Tibial nerve (tissue), 4 donors: Measurements from ENCODE around the gene PRKCH. TPM values are rescaled to one million over a fixed set of nuclear protein-coding genes. Genes with fewer than 3 reads are reported as not detected.
"Not testable (repeated sequence)": the region's sequence is repeated elsewhere in the genome, so short reads cannot be mapped to it uniquely, and the experiment has no call there.

Source experiments
- DNase-seq, 2 donors: peaks; one replicate each; pipeline ENCODE4 v3.0.0-alpha.2; 2019; ENCODE audit warnings: low spot score in 2 of 2
- H3K27ac ChIP-seq, 4 donors: fragments of 200-600 bp; sonication (generic) in 3 of 4; one replicate each; pipeline ENCODE4 v1.5.1; 2017 to 2019; ENCODE audit warnings: mild to moderate bottlenecking in 1 of 4
- H3K27me3 ChIP-seq, 2 donors: fragments of 200-600 bp; sonication (generic) in 1 of 2; one replicate each; pipeline versions ENCODE4 v1.5.1 to v1.6.0; 2017 to 2019
- H3K36me3 ChIP-seq, 3 donors: fragments of 200-600 bp; sonication (generic); one replicate each; pipeline ENCODE4 v1.5.1; 2018 to 2019
- H3K4me1 ChIP-seq, 4 donors: fragments of 200-600 bp; sonication (generic) in 3 of 4; one replicate each; pipeline ENCODE4 v1.5.1; 2017 to 2019
- H3K4me3 ChIP-seq, 4 donors: fragments of 200-600 bp; sonication (generic) in 3 of 4; one replicate each; pipeline ENCODE4 v1.5.1; 2017 to 2019; ENCODE audit warnings: mild to moderate bottlenecking in 1 of 4, moderate library complexity in 1 of 4
- H3K9me3 ChIP-seq, 4 donors: fragments of 200-600 bp; sonication (generic) in 3 of 4; one replicate each; pipeline ENCODE4 v1.5.1; 2017 to 2019
- CTCF ChIP-seq, 5 experiments: fragments of 200-600 bp in 3 of 5; fragments of 450-650 bp in 2 of 5; sonication (generic) in 3 of 5; IDR thresholded peaks; one replicate each; pipeline ENCODE4 v1.5.1; 2016 to 2019; ENCODE audit warnings: antibody characterized with exemption in 5 of 5, mild to moderate bottlenecking in 3 of 5, moderate library complexity in 2 of 5
- EP300 ChIP-seq, 2 donors: sonication (generic); formaldehyde crosslinking; IDR thresholded peaks; one replicate each; pipeline ENCODE4 v1.6.1; 2017; ENCODE audit warnings: antibody characterized with exemption in 2 of 2, mild to moderate bottlenecking in 1 of 2
- POLR2A ChIP-seq, 2 donors: fragments of 450-650 bp; IDR thresholded peaks; one replicate each; pipeline ENCODE4 v1.6.1; 2017; ENCODE audit warnings: antibody characterized with exemption in 2 of 2, mild to moderate bottlenecking in 2 of 2, moderate library complexity in 2 of 2
- WGBS, 2 donors: methylation state at CpG; one replicate each; pipeline ENCODE4 v1.1.5; 2018; 5-methylcytosine and 5-hydroxymethylcytosine counted together
- total RNA-seq, 4 donors: library from RNA; depleted of rRNA; stranded (reverse); fragments of >200 nt; gene quantifications; one replicate each; pipeline ENCODE4 v1.1.0, GENCODE V29; 2016

Gene PRKCH
- total RNA-seq, 4 donors from 2014 or later: 26.4 to 33.9 (median 29.2) TPM

GRCh38 chr14:61300209-61300608 lies 21.2 kb upstream of the PRKCH start:
- no peaks in the 10 kb centered on the region for H3K36me3 ChIP-seq
- whole genome bisulfite sequencing, 2 donors: 38 to 56% methylated on average over 2 of the region's 2 CpGs

GRCh38 chr14:61300754-61301153 lies 20.6 kb upstream of the PRKCH start:
- H3K4me3 ChIP-seq: no peak overlapping the region
- TF ChIP-seq CTCF (IDR thresholded peaks at IDR 0.05) (no peak), EP300 (IDR thresholded peaks at IDR 0.05) (no peak), POLR2A (IDR thresholded peaks at IDR 0.05) (no peak)
- 76 to 80% methylated on average over 7 of the region's 7 CpGs for WGBS, 2 donors
- no peak for DNase-seq
- peaks cover 0 to 9% (median 0%) of the 10 kb centered on the region in 4 donors for H3K4me1 ChIP-seq
- H3K9me3 ChIP-seq: peaks cover 0 to 14% (median 3%) of the 10 kb centered on the region in 4 donors
- no peaks in the 10 kb centered on the region for H3K27me3 ChIP-seq
- H3K27ac ChIP-seq: no peak overlapping the region
- no peaks in the 10 kb centered on the region for H3K36me3 ChIP-seq

More at GRCh38 chr14:61300209-61300608, 21.2 kb upstream of the PRKCH start:
- Histone ChIP-seq H3K27ac (no peak overlapping the region), H3K9me3 (peaks cover 0 to 10% (median under 1%) of the 10 kb centered on the region in 4 donors), H3K4me1 (peaks cover 0 to 9% (median 0%) of the 10 kb centered on the region in 4 donors), H3K27me3 (no peaks in the 10 kb centered on the region), H3K4me3 (no peak overlapping the region)
- no peak for TF ChIP-seq EP300 (IDR thresholded peaks at IDR 0.05)
- TF ChIP-seq CTCF (IDR thresholded peaks at IDR 0.05): no peak
- TF ChIP-seq POLR2A (IDR thresholded peaks at IDR 0.05): no peak
- DNase-seq: no peak

- H3K27me3 ChIP-seq: no peaks in the 10 kb centered on the region
- DNase-seq: no peak
- no peak overlapping the region for H3K27ac ChIP-seq
- H3K4me3 ChIP-seq: no peak overlapping the region
- WGBS, 2 donors: 82 to 96% methylated on average over 2 of the region's 2 CpGs
- TF ChIP-seq POLR2A (IDR thresholded peaks at IDR 0.05): no peak
- no peak for TF ChIP-seq CTCF (IDR thresholded peaks at IDR 0.05)
- no peak for TF ChIP-seq EP300 (IDR thresholded peaks at IDR 0.05)
- no peaks in the 10 kb centered on the region for H3K36me3 ChIP-seq
- peaks cover 0 to 19% (median 3%) of the 10 kb centered on the region in 4 donors for H3K9me3 ChIP-seq
- H3K4me1 ChIP-seq: no peaks in the 10 kb centered on the region
Observed at GRCh38 chr14:61304688-61305087, 16.7 kb upstream of the PRKCH start.

GRCh38 chr14:61308198-61308597 lies 13.2 kb upstream of the PRKCH start:
- no peak overlapping the region for H3K4me3 ChIP-seq
- H3K4me1 ChIP-seq: no peaks in the 10 kb centered on the region
- TF ChIP-seq CTCF (IDR thresholded peaks at IDR 0.05): no peak
- no peak for TF ChIP-seq POLR2A (IDR thresholded peaks at IDR 0.05)
- peak in 1 of 2 donors; percentile 38 for TF ChIP-seq EP300 (IDR thresholded peaks at IDR 0.05)
- 28 to 42% methylated on average over 3 of the region's 3 CpGs for WGBS, 2 donors
- no peak for DNase-seq
- no peaks in the 10 kb centered on the region for H3K36me3 ChIP-seq
- H3K27ac ChIP-seq: no peak overlapping the region
- H3K9me3 ChIP-seq: peaks cover 0 to 33% (median 3%) of the 10 kb centered on the region in 4 donors
- no peaks in the 10 kb centered on the region for H3K27me3 ChIP-seq

- peaks cover 0 to 36% (median 3%) of the 10 kb centered on the region in 4 donors for H3K9me3 ChIP-seq
- 90 to 94% methylated on average over 4 of the region's 4 CpGs for WGBS, 2 donors
- H3K4me3 ChIP-seq, DNase-seq, H3K36me3 ChIP-seq, H3K4me1 ChIP-seq, H3K27ac ChIP-seq, H3K27me3 ChIP-seq: not testable (repeated sequence)
Observed at GRCh38 chr14:61308701-61309100, 12.7 kb upstream of the PRKCH start.

GRCh38 chr14:61315313-61315712 lies 6.1 kb upstream of the PRKCH start:
- Histone ChIP-seq H3K27ac (no peak overlapping the region), H3K9me3 (peaks cover 0 to 12% (median 0%) of the 10 kb centered on the region in 4 donors), H3K27me3 (peaks cover 0 to 4% of the 10 kb centered on the region in 2 donors), H3K4me3 (no peak overlapping the region), H3K4me1 (no peaks in the 10 kb centered on the region), H3K36me3 (no peaks in the 10 kb centered on the region)
- WGBS, 2 donors: 83% methylated on average over 4 of the region's 4 CpGs
- no peak for DNase-seq
- TF ChIP-seq EP300 (IDR thresholded peaks at IDR 0.05) (no peak), CTCF (IDR thresholded peaks at IDR 0.05) (no peak), POLR2A (IDR thresholded peaks at IDR 0.05) (no peak)
